ENCODE measurements around the gene ELAPOR2.

Gene ELAPOR2

GRCh38 chr7:87094322-87094721 is 34.9 kb upstream of the ELAPOR2 start:
- POLR2A ChIA-PET, result no interaction called here
- CTCF ChIA-PET, result no interaction called here
- TF ChIP-seq CTCF (IDR thresholded peaks at IDR 0.05; ENCODE audit: insufficient read depth, low read length, missing control alignments), result no peak
- no peak for DNase-seq (ENCODE audit: low read depth, low spot score)
- H3K4me3 ChIP-seq (ENCODE audit: low read depth, low read length), result no peak overlapping the region

GRCh38 chr7:87092568-87093091 is 33.2 kb upstream of the ELAPOR2 start:
- CTCF ChIA-PET, result no interaction called here
- POLR2A ChIA-PET, result no interaction called here

GRCh38 chr7:87091487-87092066 is 32.1 kb upstream of the ELAPOR2 start:
- no peak for DNase-seq (ENCODE audit: low read depth, low spot score)
- ChIA-PET POLR2A (no interaction called here), CTCF (no interaction called here)
- TF ChIP-seq CTCF (IDR thresholded peaks at IDR 0.05; ENCODE audit: insufficient read depth, low read length, missing control alignments), result no peak
- H3K4me3 ChIP-seq (ENCODE audit: low read depth, low read length), result no peak overlapping the region

More at GRCh38 chr7:87092568-87093091, 33.2 kb upstream of the ELAPOR2 start:
- no peak for TF ChIP-seq CTCF (IDR thresholded peaks at IDR 0.05; ENCODE audit: insufficient read depth, low read length, missing control alignments)
- no peak overlapping the region for H3K4me3 ChIP-seq (ENCODE audit: low read depth, low read length)
- DNase-seq (ENCODE audit: low read depth, low spot score), result no peak

GRCh38 chr7:87083865-87084519 is 24.5 kb upstream of the ELAPOR2 start:
- CTCF ChIA-PET, result no interaction called here
- no peak for DNase-seq (ENCODE audit: low read depth, low spot score)
- POLR2A ChIA-PET, result no interaction called here

GRCh38 chr7:87082675-87083074 is 23.2 kb upstream of the ELAPOR2 start:
- CTCF ChIA-PET, result no interaction called here
- POLR2A ChIA-PET, result no interaction called here
- no peak for DNase-seq (ENCODE audit: low read depth, low spot score)
- H3K4me3 ChIP-seq (ENCODE audit: low read depth, low read length), result no peak overlapping the region
- no peak for TF ChIP-seq CTCF (IDR thresholded peaks at IDR 0.05; ENCODE audit: insufficient read depth, low read length, missing control alignments)

More at GRCh38 chr7:87083865-87084519, 24.5 kb upstream of the ELAPOR2 start:
- no peak for TF ChIP-seq CTCF (IDR thresholded peaks at IDR 0.05; ENCODE audit: insufficient read depth, low read length, missing control alignments)
- no peak overlapping the region for H3K4me3 ChIP-seq (ENCODE audit: low read depth, low read length)

GRCh38 chr7:87075671-87076404 is 16.4 kb upstream of the ELAPOR2 start:
- CTCF ChIA-PET, result no interaction called here
- POLR2A ChIA-PET, result no interaction called here
- DNase-seq (ENCODE audit: low read depth, low spot score), result no peak
- no peak overlapping the region for H3K4me3 ChIP-seq (ENCODE audit: low read depth, low read length)
- no peak for TF ChIP-seq CTCF (IDR thresholded peaks at IDR 0.05; ENCODE audit: insufficient read depth, low read length, missing control alignments)
